SK-N-SH (cell line): ENCODE measurements around the gene RABL6. TPM values are rescaled to one million over a fixed set of nuclear protein-coding genes. Genes with fewer than 3 reads are reported as not detected.

Source experiments
- CTCF ChIA-PET: fragments of 300-600, 350-600 bp; formaldehyde crosslinking; extraction: SDS; loops from one replicate; lab custom pipeline; 2021; lab: Yijun Ruan, JAX
- POLR2A ChIA-PET: fragments of 350-600 bp; sonication (Branson Sonifier 250); formaldehyde crosslinking; extraction: SDS; loops from one replicate; lab custom pipeline; 2020; ENCODE audit warnings: antibody characterized with exemption, inconsistent platforms; lab: Yijun Ruan, JAX
- DNase-seq: peaks from one replicate; pipeline ENCODE4 v3.0.0; 2012
- H2AFZ ChIP-seq: fragments of 200-600 bp; sonication (generic); 2 replicates; pipeline ENCODE4 v1.8.1; 2016; ENCODE audit warnings: antibody characterized with exemption, mild to moderate bottlenecking, low read depth
- H3F3A ChIP-seq: fragments of 200-600 bp; sonication (generic); replicated peaks from 2 replicates; pipeline ENCODE3; 2016; ENCODE audit warnings: antibody characterized with exemption, mild to moderate bottlenecking; ENCODE audit not compliant: insufficient read depth
- H3K27ac ChIP-seq, 2 experiments: fragments of 200-500 bp in 1 of 2; fragments of 200-600 bp in 1 of 2; sonication (Bioruptor generic) in 1 of 2; sonication (generic), shearing (Covaris generic) in 1 of 2; 2 replicates each; pipeline versions ENCODE4 v1.5.1 to v1.6.1; 2014 to 2016; ENCODE audit warnings: low read depth in 2 of 2, inconsistent platforms in 1 of 2, low read length in 1 of 2, mild to moderate bottlenecking in 1 of 2, mixed read lengths in 1 of 2
- H3K27me3 ChIP-seq: fragments of 200-600 bp; sonication (generic), shearing (Covaris generic); 2 replicates; pipeline ENCODE4 v1.6.1; 2016; ENCODE audit warnings: mixed run types; ENCODE audit not compliant: insufficient read depth
- H3K36me3 ChIP-seq, 2 experiments: fragments of 200-500 bp in 1 of 2; fragments of 200-600 bp in 1 of 2; sonication (Bioruptor generic) in 1 of 2; sonication (generic) in 1 of 2; replicated peaks in 1 of 2; 2 replicates each; pipeline versions ENCODE3 to v1.5.1; 2014 to 2016; ENCODE audit warnings: low read length in 1 of 2, mild to moderate bottlenecking in 1 of 2; ENCODE audit not compliant: insufficient read depth in 2 of 2, control insufficient read depth in 1 of 2
- H3K4me1 ChIP-seq, 2 experiments: fragments of 200-500 bp in 1 of 2; fragments of 200-600 bp in 1 of 2; sonication (Bioruptor generic) in 1 of 2; sonication (generic), shearing (Covaris generic) in 1 of 2; 2 replicates each; pipeline versions ENCODE4 v1.5.1 to v1.6.1; 2014 to 2016; ENCODE audit warnings: low read depth in 1 of 2, low read length in 1 of 2, mixed run types in 1 of 2; ENCODE audit not compliant: insufficient read depth in 2 of 2, control insufficient read depth in 1 of 2
- H3K4me2 ChIP-seq: fragments of 200-600 bp; sonication (generic), shearing (Covaris generic); 2 replicates; pipeline ENCODE4 v1.6.1; 2017; ENCODE audit warnings: mixed run types
- H3K4me3 ChIP-seq, 2 experiments: fragments of 200-500 bp in 1 of 2; fragments of 200-600 bp in 1 of 2; sonication (Bioruptor generic) in 1 of 2; sonication (generic), shearing (Covaris generic) in 1 of 2; 2 replicates each; pipeline versions ENCODE4 v1.5.1 to v1.8.1; 2014 to 2016; ENCODE audit warnings: low read depth in 2 of 2, inconsistent platforms in 1 of 2, low read length in 1 of 2, mild to moderate bottlenecking in 1 of 2, mixed read lengths in 1 of 2, moderate library complexity in 1 of 2
- H3K79me2 ChIP-seq: fragments of 200-600 bp; sonication (generic); 2 replicates; pipeline ENCODE4 v1.8.1; 2017; ENCODE audit warnings: mild to moderate bottlenecking; ENCODE audit not compliant: insufficient read depth
- H3K9ac ChIP-seq: fragments of 200-600 bp; sonication (generic); 2 replicates; pipeline ENCODE4 v1.6.1; 2017; ENCODE audit warnings: mixed run types
- H3K9me2 ChIP-seq: fragments of 200-600 bp; sonication (generic); 2 replicates; pipeline ENCODE4 v1.6.1; 2017; ENCODE audit warnings: mixed run types
- H3K9me3 ChIP-seq: fragments of 200-600 bp; sonication (generic); 2 replicates; pipeline ENCODE4 v1.6.1; 2017; ENCODE audit warnings: mixed run types, mild to moderate bottlenecking, moderate library complexity
- H4K20me1 ChIP-seq: fragments of 200-600 bp; sonication (generic); 2 replicates; pipeline ENCODE4 v1.6.1; 2017; ENCODE audit warnings: mild to moderate bottlenecking, mixed run types; ENCODE audit not compliant: insufficient read depth
- ELF1 ChIP-seq: IDR thresholded peaks from 2 replicates; pipeline ENCODE4 v1.4.0; 2012
- EP300 ChIP-seq, 2 experiments: IDR thresholded peaks; 2 replicates each; pipeline versions ENCODE4 v1.4.0 to v1.6.1; 2012; ENCODE audit warnings: borderline replicate concordance in 1 of 2, low read depth in 1 of 2, low read length in 1 of 2
- EZH2phosphoT487 ChIP-seq: fragments of 200-600 bp; sonication (generic); IDR thresholded peaks from 2 replicates; pipeline ENCODE4 v1.6.1; 2017; ENCODE audit warnings: low read depth, mixed run types, mild to moderate bottlenecking, antibody characterized with exemption, moderate library complexity, borderline replicate concordance
- IRF3 ChIP-seq: fragments of 150-350 bp; IDR thresholded peaks from 2 replicates; pipeline ENCODE4 v1.6.1; 2016; ENCODE audit warnings: mild to moderate bottlenecking, low read depth, low read length
- MAX ChIP-seq: IDR thresholded peaks from 2 replicates; pipeline ENCODE4 v1.4.0; 2012; ENCODE audit warnings: low read depth
- MEF2A ChIP-seq: IDR thresholded peaks from 2 replicates; pipeline ENCODE4 v1.4.0; 2012; ENCODE audit warnings: low read depth, borderline replicate concordance
- NRF1 ChIP-seq: IDR thresholded peaks from 2 replicates; pipeline ENCODE4 v1.6.1; 2012; ENCODE audit warnings: low read depth, mild to moderate bottlenecking, low read length
- POLR2AphosphoS5 ChIP-seq: IDR thresholded peaks from 2 replicates; pipeline ENCODE4 v1.6.1; 2012; ENCODE audit warnings: low read depth, low read length
- RXRA ChIP-seq: IDR thresholded peaks from 2 replicates; pipeline ENCODE4 v1.4.0; 2012; ENCODE audit warnings: low read depth, mild to moderate bottlenecking, borderline replicate concordance
- SIN3A ChIP-seq: IDR thresholded peaks from 2 replicates; pipeline ENCODE4 v1.6.1; 2012; ENCODE audit warnings: low read depth, mild to moderate bottlenecking, low read length, moderate library complexity, borderline replicate concordance
- TAF1 ChIP-seq: IDR thresholded peaks from 2 replicates; pipeline ENCODE4 v1.6.1; 2012; ENCODE audit warnings: low read depth, mild to moderate bottlenecking, low read length, moderate library complexity, borderline replicate concordance
- YY1 ChIP-seq: IDR thresholded peaks from 2 replicates; pipeline ENCODE4 v1.4.0; 2012; ENCODE audit warnings: low read depth, mild to moderate bottlenecking
- WGBS: methylation state at CpG from one replicate; pipeline ENCODE4 v1.1.6; 2017; ENCODE audit warnings: low lambda C conversion rate; 5-methylcytosine and 5-hydroxymethylcytosine counted together
- polyA plus RNA-seq, 3 experiments: library from polyadenylated mRNA; depleted of rRNA; stranded (reverse); fragments of >200 nt; gene quantifications; 2 replicates each; pipeline ENCODE4 v1.2.3, GENCODE V29; 2012

The RABL6 gene
- 40.0 and 43.6 TPM in 2 replicates for polyA plus RNA-seq (2012; rRNA removed)
- 22.2 and 30.4 TPM in 2 replicates for polyA plus RNA-seq (2012; cell fraction: cytosol; rRNA removed)
- 73.9 and 90.1 TPM in 2 replicates for polyA plus RNA-seq (2012; cell fraction: nucleus; rRNA removed)

- Histone ChIP-seq H3K27me3 (no peaks in the 10 kb centered on the region), H3K4me1 (peaks cover 20 to 22% of the 10 kb centered on the region in 2 experiments; a peak in 3 of 4 replicates), H3K27ac (peak within 1 kb of the TSS; percentile 55 to 86; a peak in 3 of 4 replicates), H3K79me2 (peaks cover 46% of the 10 kb centered on the region), H3K4me2 (peak within 1 kb of the TSS; percentile 96), H3K9me2 (no peaks in the 10 kb centered on the region), H4K20me1 (peaks cover 24% of the 10 kb centered on the region), H3K4me3 (peak within 1 kb of the TSS; percentile 79 to 96), H2AFZ (peak within 1 kb of the TSS; percentile 79; the same call in 1 of the 2 replicates), H3K9me3 (no peaks in the 10 kb centered on the region), H3K36me3 (peaks cover 9 to 20% of the 10 kb centered on the region in 2 experiments), H3K9ac (peak within 1 kb of the TSS; percentile 89), H3F3A (no peaks in the 10 kb centered on the region)
- DNase-seq = peak; percentile 99
- 5% methylated on average over 23 of the region's 96 CpGs for WGBS
- TF ChIP-seq MEF2A (no peak), YY1 (peak; percentile 87), EZH2phosphoT487 (no peak), EP300 (IDR thresholded peaks at IDR 0.05; ENCODE audit: borderline replicate concordance in 1 of 2, low read depth in 1 of 2, low read length in 1 of 2) (no peak), POLR2AphosphoS5 (peak; percentile 90), SIN3A (0 out of 2 replicates have a peak, but pooled peaks have one; percentile 19), TAF1 (peak; percentile 91), NRF1 (peak; percentile 82), ELF1 (peak; percentile 25; the same call in 1 of the 2 replicates), MAX (peak; percentile 65; the same call in 1 of the 2 replicates)
- ChIA-PET POLR2A (interaction anchor here (0.7 to 3.2 kb wide), 4 partner anchors 9 to 41 kb away, joined by 3 to 10 read pairs (median 4); partner anchors contain the start of gene AJM1), CTCF (interaction anchor here (0.9 to 6.5 kb wide), 8 partner anchors 9 to 222 kb away, joined by 3 to 30 read pairs (median 5); partner anchors contain the start of gene AJM1)
Measured at GRCh38 chr9:136807281-136808074, at the start of gene RABL6. Gene RABL6 (plus strand): TSS chr9:136807948. CDS start chr9:136808197, 249 bp downstream.

- no peaks in the 10 kb centered on the region for H3K36me3 ChIP-seq
- no peaks in the 10 kb centered on the region for H3K9me2 ChIP-seq
- WGBS = 68% methylated on average over 4 of the region's 9 CpGs
- H3K9me3 ChIP-seq = no peaks in the 10 kb centered on the region
- ChIA-PET POLR2A (no interaction called here), CTCF (interaction anchor here (0.6 to 4.8 kb wide), 13 partner anchors 9 to 854 kb away, joined by 3 to 53 read pairs (median 7); partner anchors contain the start of genes AJM1, CCDC183 and LCN6)
- H3K27me3 ChIP-seq = no peaks in the 10 kb centered on the region
- no peaks in the 10 kb centered on the region for H3K79me2 ChIP-seq
- no peaks in the 10 kb centered on the region for H4K20me1 ChIP-seq
- no peaks in the 10 kb centered on the region for H3F3A ChIP-seq
- H3K4me2 ChIP-seq = no peak overlapping the region
- H2AFZ ChIP-seq = no peak overlapping the region
- H3K4me3 ChIP-seq = no peak overlapping the region
- no peak overlapping the region for H3K27ac ChIP-seq
- TF ChIP-seq SIN3A (no peak), IRF3 (no peak), RXRA (no peak), EP300 (IDR thresholded peaks at IDR 0.05; ENCODE audit: borderline replicate concordance in 1 of 2, low read depth in 1 of 2, low read length in 1 of 2) (no peak)
- TF ChIP-seq, all 33 proteins: peak for 0
- no peak overlapping the region for H3K9ac ChIP-seq
- H3K4me1 ChIP-seq = peaks cover 0 to 16% of the 10 kb centered on the region in 2 experiments; a peak in 1 of 4 replicates
- no peak for DNase-seq
Measured at GRCh38 chr9:136759001-136759400, 48.7 kb upstream of the RABL6 start.
